HG02642 (cell line): ENCODE data around the gene PTPN21.

Source experiments
- ATAC-seq: cut with Tn5 transposase; IDR thresholded peaks from one replicate; pipeline ENCODE4 v1.9.1; 2021; ENCODE audit warnings: mild to moderate bottlenecking; ENCODE audit not compliant: unreplicated experiment, poor library complexity

PTPN21 gene

GRCh38 chr14:88476825-88477224, 78.0 kb downstream of the PTPN21 start:
- no peak for ATAC-seq

GRCh38 chr14:88476214-88476774, 78.5 kb downstream of the PTPN21 start:
- no peak for ATAC-seq

- no peak for ATAC-seq
Observed at GRCh38 chr14:88473791-88474190, 81.0 kb downstream of the PTPN21 start.

- no peak for ATAC-seq
Observed at GRCh38 chr14:88470542-88471440, 84.0 kb downstream of the PTPN21 start.

- no peak for ATAC-seq
Observed at GRCh38 chr14:88468406-88468805, 86.4 kb downstream of the PTPN21 start.

GRCh38 chr14:88463318-88463717, 91.5 kb downstream of the PTPN21 start:
- ATAC-seq: no peak

DNA sequence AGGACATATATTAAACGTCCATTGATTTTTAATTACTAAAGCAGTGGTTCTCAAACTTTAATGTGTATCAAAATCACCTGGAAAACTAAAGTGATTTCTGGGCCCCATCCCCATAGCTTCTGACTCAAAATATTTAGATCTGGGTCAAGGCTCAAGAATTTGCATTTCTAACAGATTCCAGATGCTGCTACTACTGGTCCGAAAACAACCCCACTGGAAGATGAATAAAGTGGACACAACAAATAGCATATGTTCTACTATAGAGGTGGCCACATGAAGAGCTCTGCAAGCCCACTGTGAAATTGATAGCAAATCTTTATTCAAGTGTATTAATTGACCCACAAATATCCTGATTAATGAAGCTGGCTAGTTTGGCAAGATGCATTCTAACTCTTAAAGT, 99.9 kb downstream of the PTPN21 start:
- ATAC-seq: no peak

DNA sequence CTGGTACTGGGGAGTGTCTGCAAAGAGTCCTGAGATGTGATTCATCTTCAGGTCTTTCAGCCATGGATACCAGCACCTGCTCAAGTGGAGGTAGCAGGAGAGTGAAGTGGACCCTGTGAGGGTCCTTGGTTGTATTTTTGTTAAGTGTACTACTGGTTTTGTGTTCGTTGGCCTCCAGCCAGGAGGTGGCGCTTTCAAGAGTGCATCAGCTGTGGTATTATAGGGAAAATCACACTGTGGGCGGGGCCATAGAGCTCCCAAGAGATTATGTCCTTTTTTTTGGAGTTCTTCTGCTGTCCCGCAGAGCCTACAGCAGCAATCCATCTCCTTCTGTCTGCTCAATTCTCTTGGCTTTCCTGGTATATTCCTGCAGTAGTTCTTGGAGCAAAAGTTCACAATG, 102.6 kb downstream of the PTPN21 start:
- no peak for ATAC-seq

DNA sequence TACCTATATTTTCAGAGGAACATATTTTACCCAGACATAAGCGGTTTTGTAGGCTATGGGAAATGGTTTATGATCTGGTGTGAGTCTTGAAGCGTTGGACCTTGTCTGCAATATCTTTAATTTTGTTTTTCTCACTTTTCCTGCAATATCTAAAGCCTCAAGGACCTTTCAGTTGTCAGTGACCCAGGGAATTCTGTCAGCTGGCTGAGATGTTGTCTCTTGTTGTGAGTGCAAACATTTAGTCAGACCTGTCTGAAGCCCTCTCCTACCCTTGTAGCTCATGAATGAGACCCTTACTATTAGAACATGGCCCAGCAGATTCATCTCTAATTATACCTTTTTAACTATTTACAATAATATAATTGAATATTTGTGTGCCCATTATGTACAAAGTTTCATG, 115.7 kb downstream of the PTPN21 start:
- ATAC-seq: no peak

DNA sequence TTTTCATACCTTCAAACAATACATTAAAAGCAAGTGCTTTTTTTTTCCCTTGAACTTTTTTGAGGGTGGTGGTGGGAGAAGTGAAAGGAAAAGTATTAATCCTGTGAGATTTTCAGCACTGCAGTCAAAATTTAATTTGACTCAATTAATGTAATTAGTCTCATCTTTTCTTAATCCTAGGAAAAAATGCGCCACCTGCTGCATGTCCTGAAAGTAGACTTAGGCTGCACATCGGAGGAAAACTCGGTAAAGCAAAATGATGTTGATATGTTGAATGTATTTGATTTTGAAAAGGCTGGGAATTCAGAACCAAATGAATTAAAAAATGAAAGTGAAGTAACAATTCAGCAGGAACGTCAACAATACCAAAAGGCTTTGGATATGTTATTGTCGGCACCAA, 117.1 kb downstream of the PTPN21 start:
- no peak for ATAC-seq

DNA sequence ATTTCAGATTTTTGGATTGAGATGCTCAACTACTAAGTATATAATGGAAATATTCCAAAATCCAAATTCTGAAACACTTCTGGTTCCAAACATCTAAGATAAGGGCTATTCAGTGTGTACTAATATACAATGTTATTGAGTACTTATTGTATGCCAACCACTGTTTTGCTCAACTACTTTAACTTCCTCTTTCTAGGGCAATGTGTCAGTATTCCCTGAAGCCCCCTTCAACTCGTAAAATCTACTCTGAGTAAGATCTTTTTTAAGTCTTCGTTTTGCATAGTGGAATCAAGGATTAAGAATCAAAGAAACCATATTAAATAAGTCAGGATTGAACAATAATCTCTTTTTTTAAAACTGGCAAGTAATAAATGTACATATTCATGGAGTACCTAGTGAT, 123.8 kb downstream of the PTPN21 start:
- no peak for ATAC-seq

- no peak for ATAC-seq
Observed at GRCh38 chr14:88426271-88426670, 128.5 kb downstream of the PTPN21 start.

GRCh38 chr14:88424573-88424972, 130.2 kb downstream of the PTPN21 start:
- ATAC-seq: no peak

- no peak for ATAC-seq
Observed at GRCh38 chr14:88422919-88423650, 131.7 kb downstream of the PTPN21 start.

- ATAC-seq: no peak
Observed at GRCh38 chr14:88422047-88422446, 132.8 kb downstream of the PTPN21 start.

- ATAC-seq: no peak
Observed at GRCh38 chr14:88421286-88421685, 133.5 kb downstream of the PTPN21 start.

DNA sequence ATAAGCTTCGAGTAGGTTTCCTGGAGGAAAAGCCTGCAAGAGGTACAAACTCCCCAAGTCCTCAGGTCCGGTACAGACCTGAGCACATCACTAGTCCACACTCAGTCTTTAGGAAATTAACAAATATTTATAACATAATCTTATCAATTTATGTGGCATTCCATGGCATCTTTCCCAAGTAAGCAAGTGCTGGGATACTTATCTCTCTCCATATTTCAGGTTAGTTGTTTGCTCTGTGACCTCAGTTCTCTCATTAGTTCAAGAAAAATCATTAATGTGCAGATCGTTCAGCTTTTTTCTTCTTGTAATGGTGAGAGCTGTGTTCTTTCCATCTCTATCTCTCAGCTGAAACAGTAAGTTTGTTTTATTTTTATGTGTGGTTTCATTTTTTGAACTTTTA, 134.6 kb downstream of the PTPN21 start:
- ATAC-seq: no peak

DNA sequence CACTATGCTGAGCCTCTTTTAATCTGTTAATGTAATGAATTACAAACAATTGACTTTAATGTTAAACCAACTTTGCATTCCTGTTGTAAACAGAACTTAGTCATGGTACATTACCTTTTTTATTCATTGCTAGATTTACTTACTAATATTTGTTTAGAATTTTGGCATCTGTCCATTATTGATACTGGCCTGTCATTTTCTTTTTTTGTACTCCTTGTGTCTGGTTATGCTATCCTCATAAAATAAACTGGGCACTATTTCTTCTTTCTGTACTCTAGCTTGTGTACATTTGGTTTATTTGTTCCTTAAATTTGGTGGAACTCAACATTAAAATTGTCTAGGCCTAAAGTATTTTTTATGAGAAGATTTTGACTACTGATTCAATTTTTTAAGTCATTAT, 137.2 kb downstream of the PTPN21 start:
- ATAC-seq: no peak
